Motor neuron (in vitro differentiated cells): Measurements from ENCODE around the gene CFL2. TPM values are rescaled to one million over a fixed set of nuclear protein-coding genes. Genes with fewer than 3 reads are reported as not detected.

ENCODE experiments used
- ATAC-seq, 8 experiments: fragments of 200-7000 bp; cut with Tn5 transposase; replicated peaks in 6 of 8; 2 replicates each; pipeline ENCODE4 v1.8.0; 2021; ENCODE audit warnings: mild to moderate bottlenecking in 8 of 8, moderate library complexity in 8 of 8
- H3K27ac ChIP-seq, 2 donors: fragments of 250-450 bp; sonication (Bioruptor Pico); 2 replicates each; pipeline ENCODE4 v1.9.0; 2021; ENCODE audit warnings: antibody characterized with exemption in 2 of 2, mild to moderate bottlenecking in 2 of 2, moderate library complexity in 1 of 2
- H3K4me1 ChIP-seq, 2 donors: fragments of 250-450 bp; sonication (Bioruptor Pico); replicated peaks in 1 of 2; 2 replicates each; pipeline ENCODE4 v1.6.1; 2021; ENCODE audit warnings: antibody characterized with exemption in 2 of 2, mild to moderate bottlenecking in 2 of 2, moderate library complexity in 1 of 2
- H3K4me3 ChIP-seq, 5 donors: fragments of 250-450 bp; sonication (Bioruptor Pico); 2 replicates each; pipeline ENCODE4 v1.9.0; 2021; ENCODE audit warnings: antibody characterized with exemption in 5 of 5, mild to moderate bottlenecking in 5 of 5, moderate library complexity in 4 of 5
- in situ Hi-C, 9 experiments: fragments of 400-800 bp; cut with MboI; loops; one replicate each; pipeline ENCODE4 v1.15.0; 2021; ENCODE audit warnings: low sequenced_read_pairs in 9 of 9, low pct_unique_long_range_greater_than_20kb in 2 of 9; ENCODE audit not compliant: unreplicated experiment in 9 of 9
- total RNA-seq, 8 experiments: library from RNA; unstranded; fragments of 300-600 nt; gene quantifications; 2 replicates each; pipeline versions ENCODE4 v1.2.3 to v1.2.4, GENCODE V29; 2022

Gene CFL2
- total RNA-seq, 8 experiments from 2014 or later: 18.5 to 63.4 (median 42.7) TPM

- in situ Hi-C loops: loop anchor here in 2 of 9 experiments (25.0 kb wide), 1 partner anchor 752 kb away; the partner anchor contains the start of gene NFKBIA (in 2 of the 2)
- Histone ChIP-seq H3K27ac (no peak overlapping the region), H3K4me3 (no peak overlapping the region), H3K4me1 (no peaks in the 10 kb centered on the region)
- ATAC-seq: no peak
These were observed 53.6 kb downstream of the CFL2 start for GRCh38 chr14:34660796-34661195.

Other genes starting within 250 kb of the CFL2 start
- gene EAPP, start 174.9 kb downstream of the CFL2 start, total RNA-seq: 10 to 100 TPM; 43.5 to 68.3 (median 50.3) TPM
- 10 to 100 TPM; 57.2 to 81.5 (median 78.6) TPM for gene SNX6, start 84.4 kb downstream of the CFL2 start, total RNA-seq
- gene BAZ1A, start 160.8 kb upstream of the CFL2 start, total RNA-seq: 10 to 100 TPM; 11.7 to 76.6 (median 26.5) TPM